ENCODE results near the gene CAMSAP2.

The CAMSAP2 gene

DNA sequence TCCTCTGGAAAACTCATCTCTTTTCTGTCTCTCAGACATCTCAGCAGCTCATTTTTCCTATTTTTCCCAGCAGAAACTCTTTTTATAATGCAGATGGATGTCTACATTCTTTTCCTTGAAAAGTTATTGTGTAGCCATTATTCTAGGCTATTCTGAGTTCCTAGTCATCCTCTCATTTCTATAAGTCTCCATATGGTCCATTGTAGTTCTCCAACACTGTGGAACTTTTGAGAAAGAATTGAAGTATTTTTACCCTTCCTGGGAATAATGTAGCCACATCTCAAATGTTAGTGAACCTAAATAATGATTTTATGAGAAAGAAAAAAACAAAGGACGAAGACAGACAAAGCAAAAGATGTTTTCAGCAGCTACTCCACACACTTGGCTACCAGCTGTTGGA is 107.7 kb downstream of the CAMSAP2 start:
- H3K36me3 ChIP-seq (ENCODE audit: control insufficient read depth, insufficient read depth, low read length), result peaks cover 53% of the 10 kb centered on the region
- no peak overlapping the region; the same call in 1 of the 2 replicates for H3K27ac ChIP-seq (ENCODE audit: low read depth, low read length)
- no peaks in the 10 kb centered on the region for H3K27me3 ChIP-seq (ENCODE audit: control insufficient read depth, insufficient read depth, low read length)
- H3K4me3 ChIP-seq (ENCODE audit: low read depth, low read length), result no peak overlapping the region
- no peaks in the 10 kb centered on the region for H3K9me3 ChIP-seq (ENCODE audit: control insufficient read depth, insufficient read depth, low read depth, low read length)
- H3K9ac ChIP-seq (ENCODE audit: low read length), result no peak overlapping the region
- no peaks in the 10 kb centered on the region; the same call in 1 of the 2 replicates for H3K4me1 ChIP-seq (ENCODE audit: control insufficient read depth, insufficient read depth, low read length)

DNA sequence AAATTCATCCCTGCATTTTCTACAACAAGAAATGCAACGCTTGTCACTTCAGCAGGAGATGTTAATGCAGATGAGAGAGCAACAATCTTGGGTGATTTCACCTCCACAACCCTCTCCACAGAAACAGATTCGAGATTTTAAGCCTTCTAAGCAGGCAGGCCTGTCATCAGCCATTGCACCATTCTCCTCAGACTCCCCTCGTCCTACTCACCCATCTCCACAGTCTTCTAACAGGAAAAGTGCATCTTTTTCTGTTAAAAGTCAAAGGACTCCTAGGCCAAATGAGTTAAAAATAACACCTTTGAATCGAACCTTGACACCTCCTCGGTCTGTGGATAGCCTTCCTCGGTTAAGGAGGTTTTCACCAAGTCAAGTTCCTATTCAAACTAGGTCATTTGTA is 110.7 kb downstream of the CAMSAP2 start:
- Histone ChIP-seq H3K4me1 (ENCODE audit: control insufficient read depth, insufficient read depth, low read length) (no peaks in the 10 kb centered on the region; the same call in 1 of the 2 replicates), H3K27me3 (ENCODE audit: control insufficient read depth, insufficient read depth, low read length) (no peaks in the 10 kb centered on the region), H3K9me3 (ENCODE audit: control insufficient read depth, insufficient read depth, low read depth, low read length) (no peaks in the 10 kb centered on the region), H3K9ac (ENCODE audit: low read length) (no peak overlapping the region), H3K27ac (ENCODE audit: low read depth, low read length) (no peak overlapping the region), H3K36me3 (ENCODE audit: control insufficient read depth, insufficient read depth, low read length) (peaks cover 68% of the 10 kb centered on the region), H3K4me3 (ENCODE audit: low read depth, low read length) (no peak overlapping the region)

DNA sequence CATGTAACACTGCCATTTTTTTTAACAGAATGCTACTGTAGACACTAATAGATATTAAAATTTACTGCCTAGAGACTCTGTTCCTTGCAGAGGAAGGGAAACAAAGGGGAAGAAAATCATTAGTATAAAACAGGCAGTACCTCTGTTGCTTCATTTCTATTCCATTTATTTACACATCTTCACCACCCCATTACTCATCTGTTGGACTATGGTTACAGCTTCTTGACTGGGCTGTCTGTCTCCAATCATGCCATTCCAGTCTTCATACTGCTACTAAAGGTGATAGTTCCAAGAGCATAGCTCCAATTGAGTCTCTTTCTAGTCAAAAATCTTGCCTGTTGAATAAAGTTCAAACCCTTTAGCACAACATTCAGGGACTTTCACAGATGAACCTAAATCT is 111.9 kb downstream of the CAMSAP2 start:
- Histone ChIP-seq H3K4me1 (ENCODE audit: control insufficient read depth, insufficient read depth, low read length) (no peaks in the 10 kb centered on the region; the same call in 1 of the 2 replicates), H3K27ac (ENCODE audit: low read depth, low read length) (no peak overlapping the region), H3K27me3 (ENCODE audit: control insufficient read depth, insufficient read depth, low read length) (no peaks in the 10 kb centered on the region), H3K9me3 (ENCODE audit: control insufficient read depth, insufficient read depth, low read depth, low read length) (no peaks in the 10 kb centered on the region), H3K4me3 (ENCODE audit: low read depth, low read length) (no peak overlapping the region), H3K9ac (ENCODE audit: low read length) (no peak overlapping the region), H3K36me3 (ENCODE audit: control insufficient read depth, insufficient read depth, low read length) (peaks cover 74% of the 10 kb centered on the region)

DNA sequence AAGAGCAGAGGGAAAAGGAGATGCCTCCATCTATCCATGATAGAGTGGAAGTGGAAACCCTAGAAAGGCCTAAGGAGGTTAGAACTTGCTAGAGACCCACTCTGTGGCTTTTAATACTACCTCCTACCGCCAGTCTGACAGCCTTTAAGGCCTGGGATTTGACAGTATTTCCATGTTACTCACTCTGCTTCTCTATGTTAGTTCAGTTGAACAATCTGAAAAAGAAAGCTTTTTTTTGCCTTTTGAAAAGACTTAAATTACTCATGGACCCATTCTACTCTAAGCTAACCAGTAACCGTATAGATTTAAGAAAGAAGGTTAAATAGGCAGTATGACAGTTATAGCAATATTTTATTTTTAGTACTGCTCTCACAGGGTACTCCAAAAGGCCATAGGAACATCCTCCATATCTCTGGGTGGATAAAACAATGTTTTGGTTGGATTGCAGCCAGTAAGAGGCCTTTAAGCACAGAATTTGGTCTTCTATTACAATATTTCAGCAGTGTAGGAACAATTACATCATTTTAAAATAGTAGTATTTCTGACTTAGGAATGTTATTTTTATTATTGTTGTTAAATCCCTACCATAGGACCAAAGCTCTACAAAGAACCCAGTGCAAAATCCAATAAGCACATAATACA is 118.1 kb downstream of the CAMSAP2 start:
- no peaks in the 10 kb centered on the region for H3K9me3 ChIP-seq (ENCODE audit: control insufficient read depth, insufficient read depth, low read depth, low read length)
- H3K4me1 ChIP-seq (ENCODE audit: control insufficient read depth, insufficient read depth, low read length), result no peaks in the 10 kb centered on the region
- H3K27me3 ChIP-seq (ENCODE audit: control insufficient read depth, insufficient read depth, low read length), result no peaks in the 10 kb centered on the region
- no peak overlapping the region for H3K9ac ChIP-seq (ENCODE audit: low read length)
- H3K4me3 ChIP-seq (ENCODE audit: low read depth, low read length), result no peak overlapping the region
- peaks cover 54% of the 10 kb centered on the region for H3K36me3 ChIP-seq (ENCODE audit: control insufficient read depth, insufficient read depth, low read length)
- H3K27ac ChIP-seq (ENCODE audit: low read depth, low read length), result no peak overlapping the region

DNA sequence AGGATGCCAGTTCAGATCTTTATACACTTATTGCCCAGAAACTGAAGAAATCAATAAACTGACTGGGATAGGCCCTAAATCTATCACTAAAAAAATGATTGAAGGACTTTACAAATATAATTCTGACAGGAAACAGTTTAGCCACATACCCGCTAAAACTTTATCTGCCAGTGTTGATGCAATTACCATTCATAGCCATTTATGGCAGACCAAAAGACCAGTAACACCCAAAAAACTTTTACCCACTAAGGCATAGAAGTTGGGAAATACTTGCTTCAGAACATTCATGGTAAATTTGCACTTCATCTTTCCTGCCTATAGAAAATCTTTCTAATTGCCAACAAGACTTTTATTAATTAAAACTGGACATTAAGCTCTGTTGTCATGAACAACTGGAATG is 119.1 kb downstream of the CAMSAP2 start:
- no peak overlapping the region for H3K4me3 ChIP-seq (ENCODE audit: low read depth, low read length)
- no peaks in the 10 kb centered on the region for H3K27me3 ChIP-seq (ENCODE audit: control insufficient read depth, insufficient read depth, low read length)
- no peaks in the 10 kb centered on the region for H3K9me3 ChIP-seq (ENCODE audit: control insufficient read depth, insufficient read depth, low read depth, low read length)
- H3K9ac ChIP-seq (ENCODE audit: low read length), result no peak overlapping the region
- peaks cover 51% of the 10 kb centered on the region for H3K36me3 ChIP-seq (ENCODE audit: control insufficient read depth, insufficient read depth, low read length)
- no peak overlapping the region for H3K27ac ChIP-seq (ENCODE audit: low read depth, low read length)
- no peaks in the 10 kb centered on the region for H3K4me1 ChIP-seq (ENCODE audit: control insufficient read depth, insufficient read depth, low read length)

DNA sequence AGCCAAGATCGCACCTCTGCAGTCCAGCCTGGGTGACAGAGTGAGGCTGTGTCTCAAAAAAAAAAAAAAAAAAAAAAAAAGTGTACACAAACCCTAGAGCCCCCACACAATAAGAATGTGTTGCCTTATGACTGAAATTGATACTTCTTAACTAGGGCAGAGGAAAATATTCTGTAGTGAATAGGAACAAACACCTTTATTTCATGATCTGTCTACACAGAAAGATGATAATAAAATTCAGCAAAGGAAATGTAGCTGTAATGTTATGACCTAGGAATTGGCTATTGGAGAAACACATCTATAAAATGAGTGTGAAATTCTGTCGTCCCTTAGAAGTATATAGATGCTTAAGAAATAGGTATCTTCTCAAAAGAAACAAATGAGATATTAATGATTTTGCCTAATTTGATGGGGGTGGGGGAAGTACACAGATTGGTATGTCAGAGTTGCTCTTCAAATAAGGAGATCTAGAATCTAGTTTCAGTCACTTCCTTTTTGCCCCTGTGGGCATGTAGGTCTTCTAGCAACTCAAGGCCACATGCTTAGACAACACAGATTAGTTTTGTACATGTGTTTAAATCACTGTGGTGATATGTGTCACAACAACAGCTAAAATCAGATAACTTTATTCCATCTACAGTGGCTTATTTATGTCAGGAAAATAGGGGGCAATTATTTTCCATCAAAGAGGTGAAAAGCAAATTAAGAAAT is 123.4 kb downstream of the CAMSAP2 start:
- no peak overlapping the region for H3K27ac ChIP-seq (ENCODE audit: low read depth, low read length)
- no peaks in the 10 kb centered on the region for H3K9me3 ChIP-seq (ENCODE audit: control insufficient read depth, insufficient read depth, low read depth, low read length)
- peaks cover 16% of the 10 kb centered on the region for H3K36me3 ChIP-seq (ENCODE audit: control insufficient read depth, insufficient read depth, low read length)
- no peak overlapping the region for H3K9ac ChIP-seq (ENCODE audit: low read length)
- no peaks in the 10 kb centered on the region for H3K4me1 ChIP-seq (ENCODE audit: control insufficient read depth, insufficient read depth, low read length)
- H3K27me3 ChIP-seq (ENCODE audit: control insufficient read depth, insufficient read depth, low read length), result no peaks in the 10 kb centered on the region
- no peak overlapping the region for H3K4me3 ChIP-seq (ENCODE audit: low read depth, low read length)

DNA sequence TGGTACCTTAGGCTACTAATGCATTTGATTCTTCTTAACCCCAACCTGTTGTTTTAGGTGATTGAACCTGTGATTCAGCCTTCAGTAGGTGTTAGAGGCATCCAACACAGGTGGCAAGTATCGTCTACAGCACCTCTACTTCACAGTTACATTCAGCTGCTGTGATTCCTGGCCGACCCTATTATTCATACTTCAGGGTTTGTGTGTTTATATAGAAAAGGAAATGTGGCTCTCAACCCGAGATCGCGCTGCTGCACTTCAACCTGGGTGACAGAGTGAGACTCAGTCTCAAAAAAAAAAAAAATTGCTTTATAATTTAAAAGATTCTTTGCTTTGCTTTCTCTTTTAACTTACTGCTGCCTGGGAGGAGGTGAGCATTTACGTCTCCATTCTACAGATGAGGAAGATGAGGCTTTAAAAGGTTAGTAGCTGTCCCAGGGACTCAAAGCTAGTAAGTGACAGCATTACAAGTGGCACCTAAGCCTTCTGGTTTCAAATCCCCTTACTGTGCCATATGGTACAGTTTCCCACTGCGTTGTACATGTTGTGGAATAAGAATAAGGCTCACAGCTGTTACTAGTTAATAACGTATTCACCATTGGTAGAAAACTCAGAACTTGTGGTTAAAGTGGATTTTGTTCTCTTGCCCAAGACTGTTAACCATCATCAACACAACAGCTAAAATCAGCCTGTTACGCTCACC is 124.2 kb downstream of the CAMSAP2 start:
- peaks cover 8% of the 10 kb centered on the region for H3K36me3 ChIP-seq (ENCODE audit: control insufficient read depth, insufficient read depth, low read length)
- H3K9ac ChIP-seq (ENCODE audit: low read length), result no peak overlapping the region
- no peaks in the 10 kb centered on the region for H3K4me1 ChIP-seq (ENCODE audit: control insufficient read depth, insufficient read depth, low read length)
- H3K27ac ChIP-seq (ENCODE audit: low read depth, low read length), result no peak overlapping the region
- no peaks in the 10 kb centered on the region for H3K9me3 ChIP-seq (ENCODE audit: control insufficient read depth, insufficient read depth, low read depth, low read length)
- H3K27me3 ChIP-seq (ENCODE audit: control insufficient read depth, insufficient read depth, low read length), result no peaks in the 10 kb centered on the region
- no peak overlapping the region for H3K4me3 ChIP-seq (ENCODE audit: low read depth, low read length)

DNA sequence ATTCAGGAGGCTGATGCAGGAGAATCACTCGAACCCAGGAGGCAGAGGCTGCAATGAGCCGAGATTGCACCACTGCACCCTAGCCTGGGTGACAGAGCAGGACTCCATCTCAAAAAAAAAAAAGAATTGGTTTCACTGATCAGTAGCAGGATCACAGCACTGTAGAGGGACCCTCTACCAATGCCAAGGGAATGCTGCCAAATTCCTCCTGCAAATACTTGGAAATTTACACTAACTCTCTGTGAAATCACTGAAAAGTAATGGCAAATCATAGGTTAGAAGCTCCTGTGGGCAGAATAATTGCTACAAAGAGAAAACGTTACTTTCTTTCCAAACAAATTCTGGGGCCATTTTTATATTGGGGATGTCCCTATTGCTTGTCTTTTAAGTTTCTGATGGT is 127.4 kb downstream of the CAMSAP2 start:
- no peak overlapping the region for H3K9ac ChIP-seq (ENCODE audit: low read length)
- peaks cover 2% of the 10 kb centered on the region; the same call in 1 of the 2 replicates for H3K36me3 ChIP-seq (ENCODE audit: control insufficient read depth, insufficient read depth, low read length)
- no peaks in the 10 kb centered on the region for H3K4me1 ChIP-seq (ENCODE audit: control insufficient read depth, insufficient read depth, low read length)
- no peaks in the 10 kb centered on the region for H3K27me3 ChIP-seq (ENCODE audit: control insufficient read depth, insufficient read depth, low read length)
- no peaks in the 10 kb centered on the region for H3K9me3 ChIP-seq (ENCODE audit: control insufficient read depth, insufficient read depth, low read depth, low read length)
- no peak overlapping the region for H3K27ac ChIP-seq (ENCODE audit: low read depth, low read length)
- no peak overlapping the region for H3K4me3 ChIP-seq (ENCODE audit: low read depth, low read length)

DNA sequence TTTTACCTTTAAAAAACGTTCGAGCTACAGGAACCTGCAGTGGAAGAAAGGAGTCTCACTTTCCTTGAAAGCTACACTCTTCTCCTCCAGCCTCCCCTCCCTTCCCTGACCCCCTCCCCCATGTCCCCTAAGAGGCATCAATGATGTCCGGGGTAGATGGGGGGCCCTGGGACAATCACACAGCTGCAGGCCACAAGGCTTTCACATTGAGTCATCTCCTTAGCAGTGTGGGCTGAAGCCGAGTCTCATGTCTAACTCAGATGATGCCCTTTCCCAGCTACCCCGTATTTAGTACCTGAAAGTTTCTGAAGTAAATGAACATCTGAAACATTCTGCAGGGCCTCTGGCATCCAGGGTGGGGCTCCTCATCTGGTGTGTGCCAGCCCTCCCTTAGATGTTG is 127.8 kb downstream of the CAMSAP2 start:
- no peaks in the 10 kb centered on the region for H3K27me3 ChIP-seq (ENCODE audit: control insufficient read depth, insufficient read depth, low read length)
- H3K9ac ChIP-seq (ENCODE audit: low read length), result no peak overlapping the region
- H3K4me1 ChIP-seq (ENCODE audit: control insufficient read depth, insufficient read depth, low read length), result no peaks in the 10 kb centered on the region
- no peak overlapping the region for H3K27ac ChIP-seq (ENCODE audit: low read depth, low read length)
- H3K36me3 ChIP-seq (ENCODE audit: control insufficient read depth, insufficient read depth, low read length), result peaks cover 2% of the 10 kb centered on the region; the same call in 1 of the 2 replicates
- no peak overlapping the region for H3K4me3 ChIP-seq (ENCODE audit: low read depth, low read length)
- H3K9me3 ChIP-seq (ENCODE audit: control insufficient read depth, insufficient read depth, low read depth, low read length), result no peaks in the 10 kb centered on the region

DNA sequence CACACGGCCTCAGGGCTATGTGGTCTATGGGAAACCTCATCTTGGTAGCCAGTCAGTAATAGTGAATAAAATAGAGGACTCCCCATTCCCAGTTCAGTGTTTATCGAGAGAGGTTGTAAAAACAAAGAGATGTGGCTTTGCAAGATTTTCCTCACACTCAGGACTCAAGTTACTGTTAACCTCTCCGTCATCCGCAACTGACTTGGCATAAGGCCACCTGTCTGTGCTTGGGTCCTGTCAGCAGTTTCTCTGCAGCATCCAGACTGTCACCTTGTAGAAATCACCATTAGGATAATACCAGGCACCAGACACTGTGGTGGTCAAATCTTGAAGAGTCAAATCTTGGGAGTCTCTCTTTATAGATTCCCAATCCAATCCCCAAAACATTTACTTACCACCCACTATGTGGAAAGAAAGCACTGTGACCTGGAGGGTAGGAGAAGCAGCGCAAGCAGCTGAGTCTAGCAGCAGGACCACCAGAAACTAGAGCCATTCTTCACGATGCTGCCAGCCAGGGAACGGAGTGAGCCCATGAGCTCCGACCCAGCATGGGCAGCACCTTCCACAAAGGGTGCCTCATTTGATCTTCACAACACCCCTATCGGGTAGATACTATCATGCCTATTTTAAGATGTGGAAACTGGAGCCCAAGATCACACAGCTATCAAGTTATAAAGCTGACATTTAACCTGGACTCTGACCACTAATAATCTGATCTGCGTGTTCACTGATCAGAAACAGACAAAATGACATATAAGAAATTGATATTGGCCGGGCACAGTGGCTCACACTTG is 128.5 kb downstream of the CAMSAP2 start:
- Histone ChIP-seq H3K9ac (ENCODE audit: low read length) (no peak overlapping the region), H3K9me3 (ENCODE audit: control insufficient read depth, insufficient read depth, low read depth, low read length) (no peaks in the 10 kb centered on the region), H3K36me3 (ENCODE audit: control insufficient read depth, insufficient read depth, low read length) (peaks cover 2% of the 10 kb centered on the region; the same call in 1 of the 2 replicates), H3K27me3 (ENCODE audit: control insufficient read depth, insufficient read depth, low read length) (no peaks in the 10 kb centered on the region), H3K27ac (ENCODE audit: low read depth, low read length) (no peak overlapping the region), H3K4me3 (ENCODE audit: low read depth, low read length) (no peak overlapping the region), H3K4me1 (ENCODE audit: control insufficient read depth, insufficient read depth, low read length) (no peaks in the 10 kb centered on the region)
